AG09319 (cell line): ENCODE results near the gene INSRR.

ENCODE experiments used
- DNase-seq: peaks from one replicate; pipeline ENCODE4 v3.0.0-alpha.2; 2010; ENCODE audit warnings: low read depth; ENCODE audit errors: extremely low read depth
- CTCF ChIP-seq: IDR thresholded peaks from 2 replicates; pipeline ENCODE4 v1.5.1; 2011; ENCODE audit warnings: low read depth, mild to moderate bottlenecking, inconsistent platforms, low read length, moderate library complexity

The INSRR gene

GRCh38 chr1:156849151-156849496 lies 9.8 kb downstream of the INSRR start:
- no peak for TF ChIP-seq CTCF
- no peak for DNase-seq

GRCh38 chr1:156848461-156849150 lies 10.3 kb downstream of the INSRR start:
- no peak for DNase-seq
- TF ChIP-seq CTCF = no peak

- no peak for DNase-seq
- TF ChIP-seq CTCF = no peak
Observed at GRCh38 chr1:156847591-156848460, 11.1 kb downstream of the INSRR start.

GRCh38 chr1:156846643-156847042 lies 12.3 kb downstream of the INSRR start:
- no peak for TF ChIP-seq CTCF

GRCh38 chr1:156845953-156846545 lies 12.9 kb downstream of the INSRR start:
- TF ChIP-seq CTCF = no peak
- no peak for DNase-seq

More at GRCh38 chr1:156846643-156847042, 12.3 kb downstream of the INSRR start:
- no peak for DNase-seq

GRCh38 chr1:156845055-156845952 lies 13.6 kb downstream of the INSRR start:
- TF ChIP-seq CTCF = no peak
- DNase-seq = no peak
